K562 (cell line): Measurements from ENCODE around the gene MEIOB. TPM values are rescaled to one million over a fixed set of nuclear protein-coding genes. Genes with fewer than 3 reads are reported as not detected.

ENCODE experiments used
- ATAC-seq: fragments of 200-7000 bp; cut with Tn5 transposase; 3 replicates; pipeline ENCODE4 v1.9.1; 2020; ENCODE audit warnings: moderate library complexity
- BruUV-seq: library from RNA; stranded (reverse); fragments of 400-500 nt; replicated peaks from 2 replicates; lab custom pipeline; 2021; lab: Mats Ljungman, UMichigan
- CTCF ChIA-PET: fragments of 300-600 bp; formaldehyde crosslinking; extraction: SDS; loops from one replicate; lab custom pipeline; 2021; ENCODE audit warnings: low intra/inter-chr PET ratio; lab: Yijun Ruan, JAX
- POLR2A ChIA-PET: fragments of 300-600, 350-650 bp; sonication (Branson Sonifier 250); formaldehyde crosslinking; extraction: SDS; loops from one replicate; lab custom pipeline; 2021; ENCODE audit warnings: antibody characterized with exemption, inconsistent platforms; lab: Yijun Ruan, JAX
- DNase-seq, 4 experiments: peaks; one replicate each; pipeline versions ENCODE4 v3.0.0 to v3.0.0-alpha.2; 2011 to 2018; ENCODE audit warnings: low spot score in 3 of 4, mixed read lengths in 3 of 4; ENCODE audit errors: extremely low read depth in 1 of 4
- FAIRE-seq: peaks from 2 replicates; lab custom pipeline; 2011; peaks lifted over from hg19 to GRCh38; lab: Jason Lieb, UNC
- H2AFZ ChIP-seq: 2 replicates; pipeline ENCODE4 v1.6.0; 2011; ENCODE audit warnings: low read depth, low read length, control low read depth, inconsistent platforms
- H3K27ac ChIP-seq: fragments of 200-600 bp; 3 replicates; pipeline ENCODE4 v1.8.0; 2011; ENCODE audit warnings: low read depth, mild to moderate bottlenecking, control low read depth, inconsistent platforms, low read length, moderate library complexity, mixed read lengths; ENCODE audit errors: extremely low read depth
- H3K27me3 ChIP-seq, 2 experiments: fragments of 300-600 bp in 1 of 2; 2 replicates in 1 of 2; 3 replicates in 1 of 2; pipeline versions ENCODE4 v1.6.0 to v1.8.0; 2011; ENCODE audit warnings: inconsistent platforms in 2 of 2, low read length in 2 of 2, mild to moderate bottlenecking in 1 of 2, mixed read lengths in 1 of 2, moderate library complexity in 1 of 2; ENCODE audit not compliant: control insufficient read depth in 2 of 2, insufficient read depth in 2 of 2
- H3K36me3 ChIP-seq: fragments of 300-600 bp; 3 replicates; pipeline ENCODE4 v1.8.0; 2011; ENCODE audit warnings: mild to moderate bottlenecking, low read length, inconsistent platforms; ENCODE audit not compliant: control insufficient read depth, insufficient read depth
- H3K4me1 ChIP-seq, 2 experiments: fragments of 200-600 bp in 1 of 2; replicated peaks in 1 of 2; 2 replicates in 1 of 2; 3 replicates in 1 of 2; pipeline versions ENCODE4 v1.5.1 to v1.8.0; 2011; ENCODE audit warnings: inconsistent platforms in 2 of 2, low read length in 2 of 2, mild to moderate bottlenecking in 1 of 2, mixed read lengths in 1 of 2, moderate library complexity in 1 of 2; ENCODE audit not compliant: control insufficient read depth in 2 of 2, insufficient read depth in 2 of 2
- H3K4me2 ChIP-seq: 2 replicates; pipeline ENCODE4 v1.6.1; 2011; ENCODE audit warnings: low read length, control low read depth, inconsistent platforms, mixed read lengths; ENCODE audit not compliant: insufficient read depth
- H3K4me3 ChIP-seq: fragments of 200-600 bp; sonication (generic), shearing (Covaris generic); 2 replicates; pipeline ENCODE4 v1.5.1; 2016; ENCODE audit warnings: control low read depth, inconsistent platforms
- H3K79me2 ChIP-seq: fragments of 200-600 bp; 3 replicates; pipeline ENCODE4 v1.8.0; 2011; ENCODE audit warnings: low read length, inconsistent platforms; ENCODE audit not compliant: control insufficient read depth, insufficient read depth
- H3K9ac ChIP-seq, 2 experiments: 2 replicates each; pipeline versions ENCODE4 v1.6.0 to v1.6.1; 2011; ENCODE audit warnings: low read depth in 2 of 2, low read length in 2 of 2, control low read depth in 1 of 2, inconsistent platforms in 1 of 2, mild to moderate bottlenecking in 1 of 2, mixed read lengths in 1 of 2; ENCODE audit not compliant: insufficient read depth in 1 of 2
- H3K9me1 ChIP-seq: one replicate; pipeline ENCODE4 v1.6.0; 2011; ENCODE audit warnings: inconsistent platforms, mild to moderate bottlenecking, low read length, moderate library complexity; ENCODE audit not compliant: control insufficient read depth, insufficient read depth
- H3K9me3 ChIP-seq: replicated peaks from 2 replicates; pipeline ENCODE4 v1.5.1; 2011; ENCODE audit warnings: low read depth, low read length, inconsistent platforms; ENCODE audit not compliant: control insufficient read depth, insufficient read depth
- H4K20me1 ChIP-seq: replicated peaks from 2 replicates; pipeline ENCODE4 v1.6.1; 2011; ENCODE audit warnings: low read length, inconsistent platforms, mixed read lengths; ENCODE audit not compliant: control insufficient read depth, insufficient read depth
- EHMT2 ChIP-seq: fragments of 450-650 bp; IDR thresholded peaks from 2 replicates; pipeline ENCODE4 v1.6.1; 2018; ENCODE audit warnings: antibody characterized with exemption
- HMG20B ChIP-seq: fragments of 250-450 bp; sonication (Bioruptor Pico); IDR thresholded peaks from 2 replicates; pipeline ENCODE4 v1.5.0; 2021; ENCODE audit warnings: mild to moderate bottlenecking
- RBBP5 ChIP-seq: fragments of 200-600 bp; sonication (generic); IDR thresholded peaks from 2 replicates; pipeline ENCODE4 v1.6.1; 2012; ENCODE audit warnings: borderline replicate concordance, mild to moderate bottlenecking, low read length, control low read depth, inconsistent platforms; ENCODE audit not compliant: insufficient read depth, poor library complexity, severe bottlenecking
- THRAP3 ChIP-seq: fragments of 450-650 bp; IDR thresholded peaks from 2 replicates; pipeline ENCODE4 v1.6.1; 2016; ENCODE audit warnings: mild to moderate bottlenecking, inconsistent platforms, borderline replicate concordance
- U2AF1 ChIP-seq: fragments of 200-400 bp; formaldehyde crosslinking; optimal IDR thresholded peaks from 2 replicates; pipeline ENCODE3; 2017; ENCODE audit warnings: mild to moderate bottlenecking, low read depth, low read length, moderate library complexity
- ZNF436 ChIP-seq: fragments of 250-450, 450-650 bp; sonication (Bioruptor Pico); formaldehyde crosslinking; IDR thresholded peaks from 2 replicates; pipeline ENCODE4 v1.7.0; 2020; ENCODE audit warnings: mild to moderate bottlenecking
- ZNF785 ChIP-seq: fragments of 250-450 bp; sonication (Bioruptor Pico); IDR thresholded peaks from 2 replicates; pipeline ENCODE4 v1.4.0; 2020; ENCODE audit warnings: mild to moderate bottlenecking
- WGBS: fragments of 100-300 bp; shearing (Covaris generic); methylation state at CpG from one replicate; pipeline ENCODE4 v1.1.6; 2016; ENCODE audit warnings: low coverage, mixed read lengths; ENCODE audit not compliant: insufficient coverage; ENCODE audit errors: missing lambda C conversion rate; 5-methylcytosine and 5-hydroxymethylcytosine counted together
- in situ Hi-C: fragments of 300-500 bp; cut with MboI; formaldehyde crosslinking; loops from 4 replicates; pipeline ENCODE4 v1.15.0; 2018; ENCODE audit warnings: inconsistent platforms, mixed read lengths
- intact Hi-C: fragments of 100-400 bp; cut with micrococcal nuclease; formaldehyde crosslinking; loops from 2 replicates; pipeline ENCODE4 v1.14.2; 2022
- polyA plus RNA-seq, 8 experiments: library from polyadenylated mRNA; depleted of rRNA in 4 of 8; stranded (reverse) in 5 of 8; unstranded in 3 of 8; fragments of >200 nt; fragmentation: Nextera tagmentation in 2 of 8; fragmentation: Illumina TruSeq in 1 of 8; extraction: Ambion mirVana in 2 of 8; extraction: Trizol in 1 of 8; gene quantifications; 2 replicates each; pipeline versions ENCODE4 v1.2.1 to v1.2.3, GENCODE V29; 2011 to 2014; ENCODE audit warnings: inconsistent platforms in 1 of 8, missing spikeins in 1 of 8
- total RNA-seq, 7 experiments: library from RNA; depleted of rRNA in 6 of 7; stranded (reverse); fragments of >200 nt in 6 of 7; fragmentation: Illumina TruSeq in 2 of 7; extraction: Trizol in 2 of 7; gene quantifications; 2 replicates each; pipeline versions ENCODE4 v1.2.1 to v1.2.3, GENCODE V29; 2011 to 2021; ENCODE audit warnings: low replicate concordance in 1 of 7
- TF ChIP-seq, protein P1 (sequence below): fragments of 450-650 bp; formaldehyde crosslinking; IDR thresholded peaks from 2 replicates; pipeline ENCODE4 v1.4.0; 2020; ENCODE audit warnings: mild to moderate bottlenecking, moderate library complexity
- TF ChIP-seq, protein P2 (sequence below), 3 experiments: IDR thresholded peaks in 2 of 3; conservative IDR thresholded peaks in 1 of 3; 2 replicates each; pipeline ENCODE4 v1.5.1; 2011 to 2012; ENCODE audit warnings: low read length in 3 of 3, mild to moderate bottlenecking in 3 of 3, control low read depth in 2 of 3, improper control_type of control experiment in 1 of 3, inconsistent platforms in 1 of 3, low read depth in 1 of 3, mixed read lengths in 1 of 3, moderate library complexity in 1 of 3; ENCODE audit not compliant: insufficient read depth in 2 of 3

The MEIOB gene
- total and polyA plus RNA-seq, 9 of the 15 experiments (the other 6 are each of a cell fraction or from before 2014, with no cell fraction given) = 25.4 to 203 (median 97.6) TPM

DNA sequence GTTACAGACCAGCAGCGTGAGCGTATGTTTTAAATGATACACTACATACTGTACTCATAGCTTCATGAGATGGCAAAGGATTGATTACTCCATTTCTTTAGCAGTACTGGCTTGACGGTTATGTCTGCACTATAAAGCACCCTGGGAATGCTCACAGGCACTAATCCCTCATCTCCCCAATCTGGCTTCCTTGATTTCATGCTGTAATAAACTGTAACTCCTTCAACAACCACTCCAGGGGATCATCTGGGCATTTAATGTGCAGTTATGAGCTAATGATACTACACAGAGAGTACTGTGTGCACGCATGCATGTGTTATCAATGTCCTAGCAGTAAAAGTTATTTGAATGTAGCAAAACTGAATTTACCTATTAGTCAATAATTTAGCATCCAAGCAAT, 20.2 kb downstream of the MEIOB start:
- 67% methylated on average over 4 of the region's 4 CpGs for WGBS
- intact Hi-C loops (no loop called here), in situ Hi-C loops (no loop called here)
- H4K20me1 ChIP-seq = no peaks in the 10 kb centered on the region
- no peak overlapping the region for H3K4me2 ChIP-seq
- no peak overlapping the region; a peak in 1 of 4 replicates for H3K9ac ChIP-seq
- no peak overlapping the region for H2AFZ ChIP-seq
- DNase-seq (no peak), FAIRE-seq (no peak)
- no peaks in the 10 kb centered on the region for H3K79me2 ChIP-seq
- peaks cover 60% of the 10 kb centered on the region for H3K36me3 ChIP-seq
- no peak overlapping the region for H3K4me3 ChIP-seq
- TF ChIP-seq, protein P1, sequence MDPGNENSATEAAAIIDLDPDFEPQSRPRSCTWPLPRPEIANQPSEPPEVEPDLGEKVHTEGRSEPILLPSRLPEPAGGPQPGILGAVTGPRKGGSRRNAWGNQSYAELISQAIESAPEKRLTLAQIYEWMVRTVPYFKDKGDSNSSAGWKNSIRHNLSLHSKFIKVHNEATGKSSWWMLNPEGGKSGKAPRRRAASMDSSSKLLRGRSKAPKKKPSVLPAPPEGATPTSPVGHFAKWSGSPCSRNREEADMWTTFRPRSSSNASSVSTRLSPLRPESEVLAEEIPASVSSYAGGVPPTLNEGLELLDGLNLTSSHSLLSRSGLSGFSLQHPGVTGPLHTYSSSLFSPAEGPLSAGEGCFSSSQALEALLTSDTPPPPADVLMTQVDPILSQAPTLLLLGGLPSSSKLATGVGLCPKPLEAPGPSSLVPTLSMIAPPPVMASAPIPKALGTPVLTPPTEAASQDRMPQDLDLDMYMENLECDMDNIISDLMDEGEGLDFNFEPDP (CRISPR knock-in tag) = no peak
- no peak for TF ChIP-seq THRAP3
- TF ChIP-seq, protein P2, sequence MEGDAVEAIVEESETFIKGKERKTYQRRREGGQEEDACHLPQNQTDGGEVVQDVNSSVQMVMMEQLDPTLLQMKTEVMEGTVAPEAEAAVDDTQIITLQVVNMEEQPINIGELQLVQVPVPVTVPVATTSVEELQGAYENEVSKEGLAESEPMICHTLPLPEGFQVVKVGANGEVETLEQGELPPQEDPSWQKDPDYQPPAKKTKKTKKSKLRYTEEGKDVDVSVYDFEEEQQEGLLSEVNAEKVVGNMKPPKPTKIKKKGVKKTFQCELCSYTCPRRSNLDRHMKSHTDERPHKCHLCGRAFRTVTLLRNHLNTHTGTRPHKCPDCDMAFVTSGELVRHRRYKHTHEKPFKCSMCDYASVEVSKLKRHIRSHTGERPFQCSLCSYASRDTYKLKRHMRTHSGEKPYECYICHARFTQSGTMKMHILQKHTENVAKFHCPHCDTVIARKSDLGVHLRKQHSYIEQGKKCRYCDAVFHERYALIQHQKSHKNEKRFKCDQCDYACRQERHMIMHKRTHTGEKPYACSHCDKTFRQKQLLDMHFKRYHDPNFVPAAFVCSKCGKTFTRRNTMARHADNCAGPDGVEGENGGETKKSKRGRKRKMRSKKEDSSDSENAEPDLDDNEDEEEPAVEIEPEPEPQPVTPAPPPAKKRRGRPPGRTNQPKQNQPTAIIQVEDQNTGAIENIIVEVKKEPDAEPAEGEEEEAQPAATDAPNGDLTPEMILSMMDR (IDR thresholded peaks at IDR 0.05 in 2 of 3, conservative IDR thresholded peaks at IDR 0.05 in 1 of 3; ENCODE audit: insufficient read depth in 2 of 3, low read depth in 1 of 3, low read length in 3 of 3) = no peak
- TF ChIP-seq U2AF1 = no peak
- no peak for TF ChIP-seq HMG20B (CRISPR knock-in tag)
- TF ChIP-seq RBBP5 = no peak
- no peak for TF ChIP-seq EHMT2
- no peak for TF ChIP-seq ZNF785 (CRISPR knock-in tag)
- TF ChIP-seq ZNF436 (CRISPR knock-in tag) = no peak
- TF ChIP-seq, all 486 proteins: peak for 0
- ChIA-PET POLR2A (no interaction called here), CTCF (no interaction called here)
- ATAC-seq = no peak
- Histone ChIP-seq H3K4me1 (no peaks in the 10 kb centered on the region), H3K27me3 (no peaks in the 10 kb centered on the region), H3K27ac (no peak overlapping the region), H3K9me1 (peaks cover 4% of the 10 kb centered on the region), H3K9me3 (no peaks in the 10 kb centered on the region)
- no TSS peak for BruUV-seq
